HepG2 (cell line): ENCODE measurements around the gene SMAP1. TPM values are rescaled to one million over a fixed set of nuclear protein-coding genes. Genes with fewer than 3 reads are reported as not detected.

Source experiments
- ATAC-seq: fragments of 200-7000 bp; cut with Tn5 transposase; 3 replicates; pipeline ENCODE4 v1.9.1; 2020; ENCODE audit warnings: mild to moderate bottlenecking, moderate library complexity
- BruUV-seq: library from RNA; stranded (reverse); fragments of 400-500 nt; replicated peaks from 2 replicates; lab custom pipeline; 2021; lab: Mats Ljungman, UMichigan
- CTCF ChIA-PET: fragments of 300-600 bp; formaldehyde crosslinking; extraction: SDS; loops from one replicate; lab custom pipeline; 2021; ENCODE audit warnings: low total read pairs, inconsistent platforms, low intra/inter-chr PET ratio; lab: Yijun Ruan, JAX
- POLR2A ChIA-PET: fragments of 350-600 bp; sonication (Branson Sonifier 250); formaldehyde crosslinking; loops from one replicate; lab custom pipeline; 2020; ENCODE audit warnings: antibody characterized with exemption, inconsistent platforms; lab: Yijun Ruan, JAX
- DNase-seq: peaks from one replicate; pipeline ENCODE4 v3.0.0-alpha.2; 2015; ENCODE audit warnings: low spot score
- FAIRE-seq: peaks from 3 replicates; lab custom pipeline; 2011; peaks lifted over from hg19 to GRCh38; lab: Jason Lieb, UNC
- H2AFZ ChIP-seq: one replicate; pipeline ENCODE4 v1.6.1; 2011; ENCODE audit warnings: low read length, inconsistent platforms
- H3K27ac ChIP-seq: fragments of 300-600 bp; 3 replicates; pipeline ENCODE4 v1.8.0; 2011; ENCODE audit warnings: mixed run types, mild to moderate bottlenecking, mixed read lengths, low read length, inconsistent platforms; ENCODE audit not compliant: insufficient read depth; ENCODE audit errors: extremely low read length
- H3K27me3 ChIP-seq, 2 experiments: fragments of 200-600 bp in 1 of 2; 2 replicates in 1 of 2; 3 replicates in 1 of 2; pipeline versions ENCODE4 v1.6.0 to v1.8.0; 2011; ENCODE audit warnings: low read length in 2 of 2, mild to moderate bottlenecking in 2 of 2, moderate library complexity in 2 of 2, inconsistent platforms in 1 of 2; ENCODE audit not compliant: insufficient read depth in 2 of 2, control insufficient read depth in 1 of 2
- H3K36me3 ChIP-seq, 2 experiments: fragments of 200-600 bp in 1 of 2; replicated peaks in 1 of 2; 2 replicates in 1 of 2; 3 replicates in 1 of 2; pipeline versions ENCODE4 v1.5.1 to v1.8.0; 2011; ENCODE audit warnings: low read length in 2 of 2, inconsistent platforms in 1 of 2; ENCODE audit not compliant: insufficient read depth in 2 of 2, control insufficient read depth in 1 of 2
- H3K4me1 ChIP-seq: 2 replicates; pipeline ENCODE4 v1.5.1; 2012; ENCODE audit warnings: low read length, inconsistent platforms; ENCODE audit not compliant: insufficient read depth
- H3K4me2 ChIP-seq: 2 replicates; pipeline ENCODE4 v1.6.0; 2011; ENCODE audit warnings: low read depth, low read length, inconsistent platforms
- H3K4me3 ChIP-seq, 3 experiments: fragments of 200-600 bp in 1 of 3; sonication (generic), shearing (Covaris generic) in 1 of 3; replicated peaks in 1 of 3; 2 replicates each; pipeline ENCODE4 v1.5.1; 2011 to 2016; ENCODE audit warnings: low read length in 3 of 3, inconsistent platforms in 2 of 3, low read depth in 2 of 3, mild to moderate bottlenecking in 2 of 3, control low read depth in 1 of 3, mixed read lengths in 1 of 3; ENCODE audit not compliant: insufficient read depth in 1 of 3
- H3K79me2 ChIP-seq: one replicate; pipeline ENCODE4 v1.6.1; 2011; ENCODE audit warnings: low read length, inconsistent platforms; ENCODE audit not compliant: insufficient read depth
- H3K9ac ChIP-seq: 2 replicates; pipeline ENCODE4 v1.6.0; 2011; ENCODE audit warnings: mild to moderate bottlenecking, low read depth, low read length, inconsistent platforms; ENCODE audit not compliant: insufficient read depth
- H3K9me3 ChIP-seq: 2 replicates; pipeline ENCODE4 v1.5.1; 2012; ENCODE audit warnings: mild to moderate bottlenecking, low read length
- H4K20me1 ChIP-seq: 2 replicates; pipeline ENCODE4 v1.6.0; 2011; ENCODE audit warnings: inconsistent platforms, mild to moderate bottlenecking, low read length, moderate library complexity; ENCODE audit not compliant: insufficient read depth
- GZF1 ChIP-seq: sonication (generic); formaldehyde crosslinking; IDR thresholded peaks from 2 replicates; pipeline ENCODE4 v1.5.1; 2020; ENCODE audit warnings: mild to moderate bottlenecking, missing genetic modification reagents
- SNRNP70 ChIP-seq: fragments of 200-400 bp; formaldehyde crosslinking; IDR thresholded peaks from 2 replicates; pipeline ENCODE4 v1.6.1; 2017; ENCODE audit warnings: mild to moderate bottlenecking, low read depth, low read length, moderate library complexity
- ZBTB42 ChIP-seq: sonication (generic); formaldehyde crosslinking; IDR thresholded peaks from 2 replicates; pipeline ENCODE4 v1.5.0; 2020; ENCODE audit warnings: mild to moderate bottlenecking, missing genetic modification reagents
- ZNF44 ChIP-seq: sonication (generic); formaldehyde crosslinking; IDR thresholded peaks from 2 replicates; pipeline ENCODE4 v1.5.1; 2020; ENCODE audit warnings: mild to moderate bottlenecking, missing genetic modification reagents
- WGBS: methylation state at CpG from one replicate; pipeline ENCODE4 v1.1.6; 2017; ENCODE audit warnings: low lambda C conversion rate; 5-methylcytosine and 5-hydroxymethylcytosine counted together
- in situ Hi-C: cut with HindIII; loops from 2 replicates; pipeline ENCODE4 v1.10.0; 2017; ENCODE audit warnings: low pct_unique_long_range_greater_than_20kb; ENCODE audit not compliant: extremely low pct_ligation_motif_present
- intact Hi-C: fragments of 100-400 bp; cut with micrococcal nuclease; formaldehyde crosslinking; loops from one replicate; pipeline ENCODE4 v1.10.0; 2022; ENCODE audit not compliant: unreplicated experiment
- polyA plus RNA-seq, 8 experiments: library from polyadenylated mRNA; depleted of rRNA in 3 of 8; stranded (reverse) in 7 of 8; unstranded in 1 of 8; fragments of >200 nt; fragmentation: Illumina TruSeq in 4 of 8; extraction: Trizol in 4 of 8; gene quantifications; 2 replicates each; pipeline versions ENCODE4 v1.2.1 to v1.2.3, GENCODE V29; 2011 to 2016; ENCODE audit warnings: low read depth in 4 of 8, missing spikeins in 1 of 8, mixed read lengths in 1 of 8; ENCODE audit not compliant: insufficient read depth in 1 of 8
- total RNA-seq, 5 experiments: library from RNA; depleted of rRNA; stranded (reverse); fragments of >200 nt; fragmentation: Illumina TruSeq; extraction: Trizol; gene quantifications; 2 replicates each; pipeline ENCODE4 v1.2.3, GENCODE V29; 2016; ENCODE audit warnings: low read depth in 1 of 5
- TF ChIP-seq, protein P1 (sequence below): sonication (generic); formaldehyde crosslinking; IDR thresholded peaks from 2 replicates; pipeline ENCODE4 v1.8.1; 2023; ENCODE audit warnings: mild to moderate bottlenecking, inconsistent platforms, moderate library complexity, missing genetic modification reagents, borderline replicate concordance

Gene SMAP1
- total and polyA plus RNA-seq, 2 of the 13 experiments (the other 11 are each of a cell fraction or from before 2014, with no cell fraction given), result 13.4 to 17.8 TPM

DNA sequence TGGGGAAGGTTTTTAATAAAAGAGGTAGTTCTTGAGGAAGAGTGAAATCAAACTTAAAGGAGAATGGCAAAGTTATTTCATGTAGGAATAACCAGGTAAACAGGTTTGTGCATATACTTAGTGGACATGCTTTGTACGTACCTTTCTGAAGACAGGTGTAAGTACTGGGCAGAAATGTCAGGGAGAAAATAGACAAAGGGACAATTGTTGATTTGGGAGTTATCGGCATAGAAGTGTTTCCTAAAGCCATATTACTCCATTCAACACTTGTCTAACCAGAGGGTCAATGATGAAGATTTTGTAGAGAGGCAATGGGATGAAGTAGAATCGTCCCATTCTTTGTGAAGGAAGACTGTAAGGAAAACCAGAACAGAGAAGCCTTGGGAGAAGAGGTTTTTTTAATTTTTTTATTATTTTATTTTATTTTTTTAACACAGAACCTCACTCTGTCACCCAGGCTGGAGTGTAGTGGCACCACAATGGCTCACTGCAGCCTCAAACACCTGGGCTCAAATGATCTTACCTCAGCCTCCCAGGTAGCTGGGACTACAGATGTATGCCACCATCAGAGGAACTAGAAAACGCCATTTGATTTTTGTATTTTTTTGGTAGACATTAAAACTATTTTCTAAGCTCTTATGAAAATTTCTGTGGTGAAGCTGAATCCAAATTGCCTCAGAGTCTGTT lies 18.0 kb downstream of the SMAP1 start:
- H4K20me1 ChIP-seq, result peaks cover 8% of the 10 kb centered on the region
- no peak for DNase-seq
- ATAC-seq, result no peak
- FAIRE-seq, result no peak
- 65% methylated on average over 4 of the region's 4 CpGs for WGBS
- TF ChIP-seq ZBTB42 (CRISPR knock-in tag) (no peak), SNRNP70 (no peak), ZNF44 (CRISPR knock-in tag) (no peak), GZF1 (CRISPR knock-in tag) (no peak)
- TF ChIP-seq, protein P1, sequence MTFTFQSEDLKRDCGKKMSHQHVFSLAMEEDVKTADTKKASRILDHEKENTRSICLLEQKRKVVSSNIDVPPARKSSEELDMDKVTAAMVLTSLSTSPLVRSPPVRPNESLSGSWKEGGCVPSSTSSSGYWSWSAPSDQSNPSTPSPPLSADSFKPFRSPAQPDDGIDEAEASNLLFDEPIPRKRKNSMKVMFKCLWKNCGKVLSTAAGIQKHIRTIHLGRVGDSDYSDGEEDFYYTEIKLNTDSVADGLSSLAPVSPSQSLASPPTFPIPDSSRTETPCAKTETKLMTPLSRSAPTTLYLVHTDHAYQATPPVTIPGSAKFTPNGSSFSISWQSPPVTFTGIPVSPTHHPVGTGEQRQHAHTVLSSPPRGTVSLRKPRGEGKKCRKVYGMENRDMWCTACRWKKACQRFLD, result no peak
- no peak overlapping the region for H2AFZ ChIP-seq
- no peaks in the 10 kb centered on the region for H3K27me3 ChIP-seq
- no peak overlapping the region for H3K27ac ChIP-seq
- no peaks in the 10 kb centered on the region for H3K4me1 ChIP-seq
- H3K9ac ChIP-seq, result no peak overlapping the region
- no TSS peak for BruUV-seq
- H3K9me3 ChIP-seq, result 0 out of 2 replicates have a peak, but pooled peaks cover under 1% of the 10 kb centered on the region
- in situ Hi-C loops (loop anchor here (25.0 kb wide), 1 partner anchor 473 kb away; no protein-coding TSS in a partner anchor), intact Hi-C loops (loop anchor here (1.0 to 2.0 kb wide), 4 partner anchors 17 to 375 kb away; no protein-coding TSS in a partner anchor)
- ChIA-PET POLR2A (no interaction called here), CTCF (interaction anchor here (1.3 to 1.6 kb wide), 4 partner anchors 134 to 465 kb away, joined by 3 to 10 read pairs (median 4); no protein-coding TSS in a partner anchor)
- peaks cover 34% of the 10 kb centered on the region for H3K79me2 ChIP-seq
- no peak overlapping the region for H3K4me3 ChIP-seq
- no peak overlapping the region for H3K4me2 ChIP-seq
- H3K36me3 ChIP-seq, result no peaks in the 10 kb centered on the region
